GM23338 (cell line): ENCODE data around the gene ITGB1BP1. TPM values are rescaled to one million over a fixed set of nuclear protein-coding genes. Genes with fewer than 3 reads are reported as not detected.

Experiments
- ATAC-seq: fragments of 200-7000 bp; cut with Tn5 transposase; 3 replicates; pipeline ENCODE4 v1.9.1; 2020
- DNase-seq: peaks from one replicate; pipeline ENCODE4 v3.0.0-alpha.2; 2015; ENCODE audit warnings: low spot score
- H2AFZ ChIP-seq: fragments of 200-600 bp; sonication (generic); 2 replicates; pipeline ENCODE4 v1.8.0; 2016; ENCODE audit warnings: antibody characterized with exemption, mild to moderate bottlenecking, moderate library complexity
- H3F3A ChIP-seq: fragments of 200-600 bp; sonication (generic); replicated peaks from 2 replicates; pipeline ENCODE4 v1.8.0; 2017; ENCODE audit warnings: antibody characterized with exemption, mixed run types, low read depth
- H3K27ac ChIP-seq: fragments of 200-600 bp; sonication (generic); 2 replicates; pipeline ENCODE4 v1.6.1; 2016; ENCODE audit warnings: low read depth
- H3K27me3 ChIP-seq: fragments of 200-600 bp; sonication (generic); 2 replicates; pipeline ENCODE4 v1.8.0; 2016; ENCODE audit warnings: mild to moderate bottlenecking, mixed run types, moderate library complexity; ENCODE audit not compliant: insufficient read depth
- H3K36me3 ChIP-seq: fragments of 200-600 bp; sonication (generic); 2 replicates; pipeline ENCODE4 v1.8.0; 2016; ENCODE audit warnings: mild to moderate bottlenecking; ENCODE audit not compliant: insufficient read depth
- H3K4me1 ChIP-seq: fragments of 200-600 bp; sonication (generic); 2 replicates; pipeline ENCODE4 v1.8.0; 2016; ENCODE audit warnings: mild to moderate bottlenecking, moderate library complexity; ENCODE audit not compliant: insufficient read depth
- H3K4me2 ChIP-seq: fragments of 200-600 bp; sonication (generic); 2 replicates; pipeline ENCODE4 v1.7.1; 2017; ENCODE audit warnings: mixed run types
- H3K4me3 ChIP-seq: fragments of 200-600 bp; sonication (generic); 2 replicates; pipeline ENCODE4 v1.6.1; 2016; ENCODE audit warnings: mixed run types
- H3K79me2 ChIP-seq: fragments of 200-600 bp; sonication (generic); replicated peaks from 2 replicates; pipeline ENCODE4 v1.8.0; 2017; ENCODE audit warnings: mild to moderate bottlenecking; ENCODE audit not compliant: insufficient read depth
- H3K9me2 ChIP-seq: fragments of 200-600 bp; sonication (generic); 2 replicates; pipeline ENCODE4 v1.8.0; 2017; ENCODE audit not compliant: insufficient read depth
- H4K20me1 ChIP-seq: fragments of 200-600 bp; sonication (generic); replicated peaks from 2 replicates; pipeline ENCODE4 v1.8.0; 2017; ENCODE audit warnings: mild to moderate bottlenecking; ENCODE audit not compliant: insufficient read depth
- H3K27ac Mint-ChIP-seq: 2 replicates; pipeline ENCODE4 v1.8.0; 2020; ENCODE audit warnings: inconsistent platforms, mild to moderate bottlenecking, moderate library complexity, mixed read lengths
- H3K27me3 Mint-ChIP-seq: 3 replicates; pipeline ENCODE4 v1.8.0; 2022; ENCODE audit warnings: low read depth, mild to moderate bottlenecking, moderate library complexity, mixed read lengths, inconsistent platforms; ENCODE audit not compliant: insufficient read depth, poor library complexity
- H3K36me3 Mint-ChIP-seq: 3 replicates; pipeline ENCODE4 v1.8.0; 2021; ENCODE audit warnings: low read depth, mild to moderate bottlenecking, inconsistent platforms, moderate library complexity, mixed read lengths
- H3K4me1 Mint-ChIP-seq: 3 replicates; pipeline ENCODE4 v1.8.0; 2020; ENCODE audit warnings: mild to moderate bottlenecking, inconsistent platforms, mixed read lengths
- H3K4me3 Mint-ChIP-seq: 3 replicates; pipeline ENCODE4 v1.8.0; 2021; ENCODE audit warnings: moderate library complexity, mild to moderate bottlenecking, inconsistent platforms, mixed read lengths
- H3K9me3 Mint-ChIP-seq: 3 replicates; pipeline ENCODE4 v1.8.0; 2020; ENCODE audit warnings: moderate library complexity, mild to moderate bottlenecking, inconsistent platforms, mixed read lengths
- CREB1 ChIP-seq: fragments of 250-450 bp; sonication (Bioruptor Pico); IDR thresholded peaks from 2 replicates; pipeline ENCODE4 v1.5.0; 2020; ENCODE audit warnings: low read depth, mild to moderate bottlenecking, moderate library complexity
- EZH2 ChIP-seq: fragments of 200-600 bp; sonication (generic); IDR thresholded peaks from one replicate; pipeline ENCODE4 v1.8.0; 2017; ENCODE audit warnings: antibody characterized with exemption, mild to moderate bottlenecking, low read depth; ENCODE audit not compliant: unreplicated experiment
- EZH2phosphoT487 ChIP-seq: fragments of 200-600 bp; sonication (generic); IDR thresholded peaks from one replicate; pipeline ENCODE4 v1.8.1; 2018; ENCODE audit warnings: antibody characterized with exemption; ENCODE audit not compliant: unreplicated experiment
- JUNB ChIP-seq: IDR thresholded peaks from one replicate; pipeline ENCODE4 v1.6.1; 2016; ENCODE audit warnings: antibody characterized with exemption; ENCODE audit not compliant: unreplicated experiment
- POLR2AphosphoS5 ChIP-seq: IDR thresholded peaks from 2 replicates; pipeline ENCODE4 v1.6.1; 2016; ENCODE audit warnings: antibody characterized with exemption, low read depth
- REST ChIP-seq: IDR thresholded peaks from one replicate; pipeline ENCODE4 v1.6.1; 2018; ENCODE audit warnings: antibody characterized with exemption; ENCODE audit not compliant: unreplicated experiment
- ZNF114 ChIP-seq: fragments of 250-450 bp; sonication (Bioruptor Pico); IDR thresholded peaks from 2 replicates; pipeline ENCODE4 v1.5.0; 2020; ENCODE audit warnings: mild to moderate bottlenecking, moderate library complexity
- polyA plus RNA-seq: library from polyadenylated mRNA; unstranded; fragments of >200 nt; fragmentation: Nextera tagmentation; extraction: Ambion mirVana; gene quantifications from 2 replicates; pipeline ENCODE4 v1.2.1, GENCODE V29; 2016
- total RNA-seq: library from RNA; depleted of rRNA; stranded (reverse); fragments of >200 nt; shearing (Covaris generic); gene quantifications from 2 replicates; pipeline ENCODE4 v1.2.3, GENCODE V29; 2014
- TF ChIP-seq, protein P1 (sequence below), 2 experiments: fragments of 200-600 bp in 1 of 2; sonication (generic) in 1 of 2; conservative IDR thresholded peaks; 2 replicates each; pipeline versions ENCODE4 v1.5.1 to v1.6.1; 2016 to 2017; ENCODE audit warnings: antibody characterized with exemption in 2 of 2, low read depth in 2 of 2, mild to moderate bottlenecking in 2 of 2, moderate library complexity in 1 of 2
- TF ChIP-seq, protein P2 (sequence below): fragments of 250-450 bp; sonication (Bioruptor Pico); IDR thresholded peaks from 2 replicates; pipeline ENCODE4 v1.5.0; 2020; ENCODE audit warnings: mild to moderate bottlenecking, moderate library complexity

Gene ITGB1BP1
- total and polyA plus RNA-seq, 2 experiments from 2014 or later: 29.1 to 63.5 TPM

GRCh38 chr2:9394816-9395215 is 28.5 kb downstream of the ITGB1BP1 start:
- Mint-ChIP-seq H3K27ac (no peak overlapping the region), H3K4me3 (no peak overlapping the region), H3K9me3 (no peaks in the 10 kb centered on the region), H3K4me1 (peaks cover 30% of the 10 kb centered on the region), H3K27me3 (peaks cover 3% of the 10 kb centered on the region), H3K36me3 (peaks cover 16% of the 10 kb centered on the region)
- no peak overlapping the region for H2AFZ ChIP-seq
- H3K36me3 ChIP-seq: no peaks in the 10 kb centered on the region; the same call in 1 of the 2 replicates
- ATAC-seq (no peak), DNase-seq (no peak)
- no peaks in the 10 kb centered on the region for H3K79me2 ChIP-seq
- H3K9me2 ChIP-seq: no peaks in the 10 kb centered on the region
- H3F3A ChIP-seq: no peaks in the 10 kb centered on the region
- no peak for TF ChIP-seq JUNB
- TF ChIP-seq REST: no peak
- TF ChIP-seq EZH2phosphoT487: no peak
- no peak for TF ChIP-seq EZH2
- no peak overlapping the region for H3K27ac ChIP-seq
- H3K4me3 ChIP-seq: no peak overlapping the region
- H4K20me1 ChIP-seq: no peaks in the 10 kb centered on the region; the same call in 1 of the 2 replicates
- H3K4me2 ChIP-seq: no peak overlapping the region
- H3K4me1 ChIP-seq: peaks cover 10% of the 10 kb centered on the region; the same call in 1 of the 2 replicates
- no peaks in the 10 kb centered on the region for H3K27me3 ChIP-seq

GRCh38 chr2:9392898-9393765 is 30.2 kb downstream of the ITGB1BP1 start:
- Histone ChIP-seq H3K27me3 (no peaks in the 10 kb centered on the region), H3K4me1 (peaks cover 10% of the 10 kb centered on the region; the same call in 1 of the 2 replicates), H3K4me3 (no peak overlapping the region), H3K9me2 (no peaks in the 10 kb centered on the region), H2AFZ (no peak overlapping the region), H3K27ac (peak overlapping the region; percentile 59), H3K79me2 (no peaks in the 10 kb centered on the region), H4K20me1 (no peaks in the 10 kb centered on the region; the same call in 1 of the 2 replicates), H3K4me2 (peak overlapping the region; percentile 51; the same call in 1 of the 2 replicates), H3K36me3 (no peaks in the 10 kb centered on the region; the same call in 1 of the 2 replicates), H3F3A (no peaks in the 10 kb centered on the region)
- Mint-ChIP-seq H3K4me3 (no peak overlapping the region), H3K27me3 (peaks cover 3% of the 10 kb centered on the region), H3K36me3 (peaks cover 25% of the 10 kb centered on the region), H3K4me1 (peaks cover 21% of the 10 kb centered on the region), H3K9me3 (no peaks in the 10 kb centered on the region), H3K27ac (peak overlapping the region; percentile 81)
- peak; percentile 45 for DNase-seq
- peak; percentile 87 for ATAC-seq
- TF ChIP-seq ZNF114 (no peak), JUNB (no peak), CREB1 (CRISPR knock-in tag) (no peak), POLR2AphosphoS5 (no peak)
- TF ChIP-seq, protein P1, sequence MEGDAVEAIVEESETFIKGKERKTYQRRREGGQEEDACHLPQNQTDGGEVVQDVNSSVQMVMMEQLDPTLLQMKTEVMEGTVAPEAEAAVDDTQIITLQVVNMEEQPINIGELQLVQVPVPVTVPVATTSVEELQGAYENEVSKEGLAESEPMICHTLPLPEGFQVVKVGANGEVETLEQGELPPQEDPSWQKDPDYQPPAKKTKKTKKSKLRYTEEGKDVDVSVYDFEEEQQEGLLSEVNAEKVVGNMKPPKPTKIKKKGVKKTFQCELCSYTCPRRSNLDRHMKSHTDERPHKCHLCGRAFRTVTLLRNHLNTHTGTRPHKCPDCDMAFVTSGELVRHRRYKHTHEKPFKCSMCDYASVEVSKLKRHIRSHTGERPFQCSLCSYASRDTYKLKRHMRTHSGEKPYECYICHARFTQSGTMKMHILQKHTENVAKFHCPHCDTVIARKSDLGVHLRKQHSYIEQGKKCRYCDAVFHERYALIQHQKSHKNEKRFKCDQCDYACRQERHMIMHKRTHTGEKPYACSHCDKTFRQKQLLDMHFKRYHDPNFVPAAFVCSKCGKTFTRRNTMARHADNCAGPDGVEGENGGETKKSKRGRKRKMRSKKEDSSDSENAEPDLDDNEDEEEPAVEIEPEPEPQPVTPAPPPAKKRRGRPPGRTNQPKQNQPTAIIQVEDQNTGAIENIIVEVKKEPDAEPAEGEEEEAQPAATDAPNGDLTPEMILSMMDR (conservative IDR thresholded peaks at IDR 0.05; ENCODE audit: low read depth in 2 of 2): no peak
- TF ChIP-seq, protein P2, sequence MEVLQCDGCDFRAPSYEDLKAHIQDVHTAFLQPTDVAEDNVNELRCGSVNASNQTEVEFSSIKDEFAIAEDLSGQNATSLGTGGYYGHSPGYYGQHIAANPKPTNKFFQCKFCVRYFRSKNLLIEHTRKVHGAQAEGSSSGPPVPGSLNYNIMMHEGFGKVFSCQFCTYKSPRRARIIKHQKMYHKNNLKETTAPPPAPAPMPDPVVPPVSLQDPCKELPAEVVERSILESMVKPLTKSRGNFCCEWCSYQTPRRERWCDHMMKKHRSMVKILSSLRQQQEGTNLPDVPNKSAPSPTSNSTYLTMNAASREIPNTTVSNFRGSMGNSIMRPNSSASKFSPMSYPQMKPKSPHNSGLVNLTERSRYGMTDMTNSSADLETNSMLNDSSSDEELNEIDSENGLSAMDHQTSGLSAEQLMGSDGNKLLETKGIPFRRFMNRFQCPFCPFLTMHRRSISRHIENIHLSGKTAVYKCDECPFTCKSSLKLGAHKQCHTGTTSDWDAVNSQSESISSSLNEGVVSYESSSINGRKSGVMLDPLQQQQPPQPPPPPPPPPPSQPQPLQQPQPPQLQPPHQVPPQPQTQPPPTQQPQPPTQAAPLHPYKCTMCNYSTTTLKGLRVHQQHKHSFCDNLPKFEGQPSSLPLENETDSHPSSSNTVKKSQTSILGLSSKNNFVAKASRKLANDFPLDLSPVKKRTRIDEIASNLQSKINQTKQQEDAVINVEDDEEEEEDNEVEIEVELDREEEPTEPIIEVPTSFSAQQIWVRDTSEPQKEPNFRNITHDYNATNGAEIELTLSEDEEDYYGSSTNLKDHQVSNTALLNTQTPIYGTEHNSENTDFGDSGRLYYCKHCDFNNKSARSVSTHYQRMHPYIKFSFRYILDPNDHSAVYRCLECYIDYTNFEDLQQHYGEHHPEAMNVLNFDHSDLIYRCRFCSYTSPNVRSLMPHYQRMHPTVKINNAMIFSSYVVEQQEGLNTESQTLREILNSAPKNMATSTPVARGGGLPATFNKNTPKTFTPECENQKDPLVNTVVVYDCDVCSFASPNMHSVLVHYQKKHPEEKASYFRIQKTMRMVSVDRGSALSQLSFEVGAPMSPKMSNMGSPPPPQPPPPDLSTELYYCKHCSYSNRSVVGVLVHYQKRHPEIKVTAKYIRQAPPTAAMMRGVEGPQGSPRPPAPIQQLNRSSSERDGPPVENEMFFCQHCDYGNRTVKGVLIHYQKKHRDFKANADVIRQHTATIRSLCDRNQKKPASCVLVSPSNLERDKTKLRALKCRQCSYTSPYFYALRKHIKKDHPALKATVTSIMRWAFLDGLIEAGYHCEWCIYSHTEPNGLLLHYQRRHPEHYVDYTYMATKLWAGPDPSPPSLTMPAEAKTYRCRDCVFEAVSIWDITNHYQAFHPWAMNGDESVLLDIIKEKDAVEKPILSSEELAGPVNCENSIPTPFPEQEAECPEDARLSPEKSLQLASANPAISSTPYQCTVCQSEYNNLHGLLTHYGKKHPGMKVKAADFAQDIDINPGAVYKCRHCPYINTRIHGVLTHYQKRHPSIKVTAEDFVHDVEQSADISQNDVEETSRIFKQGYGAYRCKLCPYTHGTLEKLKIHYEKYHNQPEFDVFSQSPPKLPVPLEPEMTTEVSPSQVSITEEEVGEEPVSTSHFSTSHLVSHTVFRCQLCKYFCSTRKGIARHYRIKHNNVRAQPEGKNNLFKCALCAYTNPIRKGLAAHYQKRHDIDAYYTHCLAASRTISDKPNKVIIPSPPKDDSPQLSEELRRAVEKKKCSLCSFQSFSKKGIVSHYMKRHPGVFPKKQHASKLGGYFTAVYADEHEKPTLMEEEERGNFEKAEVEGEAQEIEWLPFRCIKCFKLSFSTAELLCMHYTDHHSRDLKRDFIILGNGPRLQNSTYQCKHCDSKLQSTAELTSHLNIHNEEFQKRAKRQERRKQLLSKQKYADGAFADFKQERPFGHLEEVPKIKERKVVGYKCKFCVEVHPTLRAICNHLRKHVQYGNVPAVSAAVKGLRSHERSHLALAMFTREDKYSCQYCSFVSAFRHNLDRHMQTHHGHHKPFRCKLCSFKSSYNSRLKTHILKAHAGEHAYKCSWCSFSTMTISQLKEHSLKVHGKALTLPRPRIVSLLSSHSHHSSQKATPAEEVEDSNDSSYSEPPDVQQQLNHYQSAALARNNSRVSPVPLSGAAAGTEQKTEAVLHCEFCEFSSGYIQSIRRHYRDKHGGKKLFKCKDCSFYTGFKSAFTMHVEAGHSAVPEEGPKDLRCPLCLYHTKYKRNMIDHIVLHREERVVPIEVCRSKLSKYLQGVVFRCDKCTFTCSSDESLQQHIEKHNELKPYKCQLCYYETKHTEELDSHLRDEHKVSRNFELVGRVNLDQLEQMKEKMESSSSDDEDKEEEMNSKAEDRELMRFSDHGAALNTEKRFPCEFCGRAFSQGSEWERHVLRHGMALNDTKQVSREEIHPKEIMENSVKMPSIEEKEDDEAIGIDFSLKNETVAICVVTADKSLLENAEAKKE (CRISPR knock-in tag): no peak
